MM.1S (cell line): ENCODE results near the gene RIPK4.
A peak's percentile ranks its signal among the peaks of the same experiment; 100 is the strongest.

Source experiments
- DNase-seq: peaks from one replicate; pipeline ENCODE4 v3.0.0-alpha.2; 2015
- H2AFZ ChIP-seq: fragments of 300-600 bp; sonication (generic); 2 replicates; pipeline ENCODE4 v1.6.0; 2016; ENCODE audit warnings: antibody characterized with exemption, low read length
- H3F3A ChIP-seq: fragments of 300-600 bp; sonication (generic); 2 replicates; pipeline ENCODE4 v1.6.1; 2016; ENCODE audit warnings: mild to moderate bottlenecking, antibody characterized with exemption, low read length, moderate library complexity, mixed read lengths; ENCODE audit not compliant: insufficient read depth
- H3K27ac ChIP-seq: fragments of 300-600 bp; sonication (generic); 2 replicates; pipeline ENCODE4 v1.5.1; 2016; ENCODE audit warnings: mild to moderate bottlenecking, low read length
- H3K27me3 ChIP-seq: fragments of 300-600 bp; sonication (generic); replicated peaks from 2 replicates; pipeline ENCODE4 v1.6.0; 2016; ENCODE audit warnings: low read length; ENCODE audit not compliant: insufficient read depth
- H3K36me3 ChIP-seq: fragments of 300-600 bp; sonication (generic); replicated peaks from 2 replicates; pipeline ENCODE4 v1.6.1; 2016; ENCODE audit warnings: mild to moderate bottlenecking, low read length, mixed read lengths; ENCODE audit not compliant: insufficient read depth
- H3K4me1 ChIP-seq: fragments of 300-600 bp; sonication (generic); 2 replicates; pipeline ENCODE4 v1.6.1; 2016; ENCODE audit warnings: low read length, mixed read lengths
- H3K4me2 ChIP-seq: fragments of 300-600 bp; sonication (generic); 2 replicates; pipeline ENCODE4 v1.6.0; 2016; ENCODE audit warnings: low read depth, low read length
- H3K4me3 ChIP-seq: fragments of 300-600 bp; sonication (generic); 2 replicates; pipeline ENCODE4 v1.5.1; 2016; ENCODE audit warnings: low read length, mixed read lengths
- H3K79me2 ChIP-seq: fragments of 300-600 bp; sonication (generic); 2 replicates; pipeline ENCODE4 v1.6.1; 2016; ENCODE audit warnings: mixed run types, low read length, mixed read lengths
- H3K9ac ChIP-seq: fragments of 300-600 bp; sonication (generic); 2 replicates; pipeline ENCODE4 v1.6.1; 2016; ENCODE audit warnings: low read length, mixed read lengths
- H3K9me2 ChIP-seq: fragments of 300-600 bp; sonication (generic); replicated peaks from 2 replicates; pipeline ENCODE4 v1.6.1; 2016; ENCODE audit warnings: mild to moderate bottlenecking, low read length, mixed read lengths; ENCODE audit not compliant: insufficient read depth
- H3K9me3 ChIP-seq: fragments of 300-600 bp; sonication (generic); replicated peaks from 2 replicates; pipeline ENCODE4 v1.6.1; 2016; ENCODE audit warnings: mild to moderate bottlenecking, low read length, mixed read lengths; ENCODE audit not compliant: insufficient read depth
- H4K20me1 ChIP-seq: fragments of 300-600 bp; sonication (generic); 2 replicates; pipeline ENCODE4 v1.6.1; 2016; ENCODE audit warnings: mild to moderate bottlenecking, low read length, moderate library complexity, mixed read lengths; ENCODE audit not compliant: insufficient read depth
- EZH2 ChIP-seq: fragments of 300-600 bp; sonication (generic); optimal IDR thresholded peaks from 2 replicates; pipeline ENCODE3; 2017; ENCODE audit warnings: low read depth, mild to moderate bottlenecking, antibody characterized with exemption, low read length, mixed read lengths
- EZH2phosphoT487 ChIP-seq: fragments of 300-600 bp; sonication (generic); IDR thresholded peaks from 2 replicates; pipeline ENCODE4 v1.6.1; 2018; ENCODE audit warnings: antibody characterized with exemption, low read length
- TF ChIP-seq, protein P1 (sequence below): fragments of 300-600 bp; sonication (generic); IDR thresholded peaks from 2 replicates; pipeline ENCODE4 v1.5.1; 2016; ENCODE audit warnings: antibody characterized with exemption, low read length, mixed read lengths

The RIPK4 gene

DNA sequence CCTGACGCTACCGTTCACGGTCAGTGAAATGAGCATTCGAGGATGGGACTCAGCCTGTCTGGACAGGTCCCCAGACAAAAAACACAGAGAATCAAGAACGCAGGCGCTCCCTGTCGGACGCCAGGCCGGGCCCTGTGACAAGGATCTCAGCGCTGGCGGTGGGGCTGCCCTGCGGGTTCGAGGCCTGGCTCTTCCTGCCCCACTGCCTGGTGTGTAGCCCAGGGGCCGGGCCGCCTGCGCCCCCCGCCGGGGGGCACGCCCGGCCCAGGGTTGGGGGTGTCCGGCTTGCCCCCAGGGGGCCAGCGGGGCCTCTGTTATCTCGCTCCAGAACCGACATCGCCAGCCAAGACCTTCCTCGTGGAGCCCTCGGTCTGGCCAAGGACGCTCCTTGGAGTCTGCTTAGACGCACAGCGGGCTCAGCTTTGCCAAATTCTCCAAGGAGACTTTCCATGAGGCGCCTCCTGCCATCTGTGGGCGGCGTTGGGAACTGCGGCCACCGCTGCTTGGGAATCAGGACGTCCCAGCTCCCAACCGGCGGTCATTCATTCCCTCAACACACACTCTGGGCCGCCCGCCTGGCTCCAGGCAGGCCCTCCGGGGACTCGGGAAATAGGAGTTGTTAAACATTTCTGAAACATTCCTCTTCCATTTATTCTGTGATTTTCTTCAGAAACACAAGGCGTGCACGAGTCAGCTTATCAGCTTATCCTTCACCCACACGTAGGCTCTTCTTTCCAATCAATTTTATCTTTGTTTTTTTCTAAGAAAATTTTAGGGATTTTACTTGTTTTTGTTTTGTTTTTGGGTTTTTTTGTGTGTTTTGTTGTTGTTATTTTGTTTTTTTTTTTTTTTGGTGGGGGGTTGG lies 11.3 kb upstream of the RIPK4 start:
- Histone ChIP-seq H4K20me1 (no peaks in the 10 kb centered on the region), H3K4me1 (no peaks in the 10 kb centered on the region), H3K27ac (no peak overlapping the region), H2AFZ (no peak overlapping the region), H3K4me2 (no peak overlapping the region), H3K36me3 (no peaks in the 10 kb centered on the region), H3K4me3 (no peak overlapping the region), H3F3A (no peaks in the 10 kb centered on the region), H3K9me2 (no peaks in the 10 kb centered on the region), H3K79me2 (no peaks in the 10 kb centered on the region), H3K9me3 (no peaks in the 10 kb centered on the region), H3K9ac (no peak overlapping the region), H3K27me3 (peaks cover 62% of the 10 kb centered on the region)
- DNase-seq: no peak
- TF ChIP-seq, protein P1, sequence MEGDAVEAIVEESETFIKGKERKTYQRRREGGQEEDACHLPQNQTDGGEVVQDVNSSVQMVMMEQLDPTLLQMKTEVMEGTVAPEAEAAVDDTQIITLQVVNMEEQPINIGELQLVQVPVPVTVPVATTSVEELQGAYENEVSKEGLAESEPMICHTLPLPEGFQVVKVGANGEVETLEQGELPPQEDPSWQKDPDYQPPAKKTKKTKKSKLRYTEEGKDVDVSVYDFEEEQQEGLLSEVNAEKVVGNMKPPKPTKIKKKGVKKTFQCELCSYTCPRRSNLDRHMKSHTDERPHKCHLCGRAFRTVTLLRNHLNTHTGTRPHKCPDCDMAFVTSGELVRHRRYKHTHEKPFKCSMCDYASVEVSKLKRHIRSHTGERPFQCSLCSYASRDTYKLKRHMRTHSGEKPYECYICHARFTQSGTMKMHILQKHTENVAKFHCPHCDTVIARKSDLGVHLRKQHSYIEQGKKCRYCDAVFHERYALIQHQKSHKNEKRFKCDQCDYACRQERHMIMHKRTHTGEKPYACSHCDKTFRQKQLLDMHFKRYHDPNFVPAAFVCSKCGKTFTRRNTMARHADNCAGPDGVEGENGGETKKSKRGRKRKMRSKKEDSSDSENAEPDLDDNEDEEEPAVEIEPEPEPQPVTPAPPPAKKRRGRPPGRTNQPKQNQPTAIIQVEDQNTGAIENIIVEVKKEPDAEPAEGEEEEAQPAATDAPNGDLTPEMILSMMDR: peak; percentile 42
- TF ChIP-seq EZH2phosphoT487: no peak

DNA sequence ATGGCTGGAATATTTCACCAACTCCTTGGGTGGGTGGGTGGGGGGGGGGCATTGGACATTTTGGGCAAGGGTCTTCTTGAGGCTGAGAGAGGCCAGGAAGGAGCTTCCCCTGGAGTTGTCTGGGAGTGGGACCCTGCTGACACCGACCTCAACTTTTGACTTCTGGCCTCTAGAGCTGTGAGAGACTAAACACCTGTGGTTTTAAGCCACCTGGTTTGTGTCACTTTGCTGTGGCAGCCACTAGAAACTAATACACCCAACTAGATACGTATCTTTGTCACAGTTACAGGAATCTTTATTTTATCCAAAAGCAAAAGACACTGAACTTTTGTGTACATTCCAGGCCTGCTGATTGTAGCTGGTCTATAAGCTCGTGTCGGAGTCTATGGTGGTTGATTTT lies 9.9 kb upstream of the RIPK4 start:
- H3K4me1 ChIP-seq: no peaks in the 10 kb centered on the region

DNA sequence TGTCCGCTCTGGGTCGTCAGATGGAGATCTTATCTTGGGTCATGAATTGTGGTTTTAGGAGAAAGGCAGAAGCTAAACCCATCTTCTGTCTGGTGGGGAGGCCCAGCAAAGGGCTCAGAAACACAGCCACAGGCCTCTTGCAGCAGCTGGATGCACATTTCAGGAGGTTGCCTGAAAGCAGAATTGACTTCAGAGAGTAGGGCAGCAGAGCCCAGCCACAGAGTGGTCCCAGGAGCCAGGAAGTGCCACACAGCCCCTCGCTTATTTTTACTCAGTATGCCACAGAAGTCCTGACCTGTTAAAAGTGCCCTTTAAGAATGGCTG lies 8.3 kb upstream of the RIPK4 start:
- H3K9me3 ChIP-seq: no peaks in the 10 kb centered on the region
- H2AFZ ChIP-seq: no peak overlapping the region
- DNase-seq: no peak
- H3K9ac ChIP-seq: no peak overlapping the region
- H3K4me1 ChIP-seq: no peaks in the 10 kb centered on the region
- no peaks in the 10 kb centered on the region for H3K36me3 ChIP-seq
- TF ChIP-seq EZH2phosphoT487: no peak
- TF ChIP-seq, protein P1: no peak
- no peak for TF ChIP-seq EZH2
- no peaks in the 10 kb centered on the region for H4K20me1 ChIP-seq
- peaks cover 87% of the 10 kb centered on the region for H3K27me3 ChIP-seq
- H3K4me3 ChIP-seq: no peak overlapping the region
- H3K27ac ChIP-seq: no peak overlapping the region
- H3K9me2 ChIP-seq: no peaks in the 10 kb centered on the region
- no peaks in the 10 kb centered on the region for H3K79me2 ChIP-seq
- H3F3A ChIP-seq: no peaks in the 10 kb centered on the region
- H3K4me2 ChIP-seq: no peak overlapping the region

More for the DNA sequence above, 9.9 kb upstream of the RIPK4 start:
- no peaks in the 10 kb centered on the region for H3K79me2 ChIP-seq
- no peak overlapping the region for H3K4me2 ChIP-seq
- no peaks in the 10 kb centered on the region for H3K36me3 ChIP-seq
- H3K27me3 ChIP-seq: peaks cover 77% of the 10 kb centered on the region
- no peak overlapping the region for H3K4me3 ChIP-seq
- no peak overlapping the region for H2AFZ ChIP-seq
- TF ChIP-seq EZH2phosphoT487 (no peak), EZH2 (no peak)
- TF ChIP-seq, protein P1: no peak
- no peaks in the 10 kb centered on the region for H3K9me2 ChIP-seq
- no peak for DNase-seq
- H4K20me1 ChIP-seq: no peaks in the 10 kb centered on the region
- no peak overlapping the region for H3K27ac ChIP-seq
- no peak overlapping the region for H3K9ac ChIP-seq
- no peaks in the 10 kb centered on the region for H3K9me3 ChIP-seq
- no peaks in the 10 kb centered on the region for H3F3A ChIP-seq
